ENCODE results near the gene TMEM183A. TPM values are rescaled to one million over a fixed set of nuclear protein-coding genes. Genes with fewer than 3 reads are reported as not detected.

Gene TMEM183A
- total and polyA plus RNA-seq, 4 donors, result 29.4 to 63.9 (median 51.7) TPM

DNA sequence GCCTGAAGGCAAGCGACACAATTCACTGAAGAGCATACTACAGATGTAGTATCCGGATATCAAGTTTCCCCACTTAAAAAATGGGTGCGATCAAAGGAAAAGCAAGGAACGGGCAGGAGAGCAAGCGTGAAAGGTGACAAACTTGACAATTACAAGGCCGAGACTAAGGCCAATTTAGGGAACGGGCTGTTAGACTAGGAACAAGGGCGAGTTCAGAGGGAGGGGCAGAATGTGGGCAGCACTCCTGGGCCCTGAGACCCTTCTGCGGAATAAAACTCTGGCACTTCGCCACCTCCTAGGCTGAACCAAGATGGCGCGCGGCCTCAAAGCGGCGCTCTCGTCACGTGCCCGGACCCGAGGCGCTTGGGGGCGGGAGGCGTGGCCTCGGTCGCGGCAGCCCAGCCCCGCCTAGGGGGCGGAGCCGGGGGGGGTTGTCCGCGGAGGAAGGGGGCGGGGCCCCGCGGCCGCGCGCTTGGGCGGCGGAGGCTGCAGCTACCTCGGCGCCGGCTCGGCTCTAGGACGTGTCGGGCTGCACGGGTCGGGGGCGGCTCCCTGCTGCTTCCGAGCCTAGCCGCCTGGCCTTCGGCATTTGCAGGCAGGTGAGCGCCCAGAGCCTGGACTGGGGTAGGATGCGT, 19.0 kb downstream of the TMEM183A start, which contains the start of gene PPFIA4:
PPFIA4 (plus strand) TSS at position 461 of the 635 bp plus-strand sequence. CDS start 12,518 bp downstream, outside the sequence.
- DNase-seq, result peak; percentile 89 to 93 (median 92)
- Histone ChIP-seq H3K4me1 (ENCODE audit: control insufficient read depth in 5 of 5, insufficient read depth in 5 of 5, low read length in 5 of 5) (peaks cover 0 to 32% (median 4%) of the 10 kb centered on the region in 5 donors), H3K9ac (ENCODE audit: insufficient read depth in 1 of 2, low read length in 2 of 2) (peak within 1 kb of the TSS in 1 of 2 donors; percentile 28), H3K27ac (ENCODE audit: low read depth in 1 of 2, low read length in 1 of 2) (peak within 1 kb of the TSS; percentile 50 to 77), H3K9me3 (ENCODE audit: control insufficient read depth in 4 of 4, insufficient read depth in 3 of 4, low read length in 3 of 4) (peaks cover 0 to 2% (median 0%) of the 10 kb centered on the region in 4 donors), H3K4me3 (peak within 1 kb of the TSS; percentile 51), H3K27me3 (ENCODE audit: control insufficient read depth in 3 of 3, insufficient read depth in 3 of 3, low read length in 2 of 3) (peaks cover 0 to 10% (median 0%) of the 10 kb centered on the region in 3 donors), H3K36me3 (ENCODE audit: control insufficient read depth in 4 of 4, insufficient read depth in 4 of 4, low read length in 4 of 4) (peaks cover 7 to 17% (median 11%) of the 10 kb centered on the region in 4 donors)
- TF ChIP-seq, protein P1, sequence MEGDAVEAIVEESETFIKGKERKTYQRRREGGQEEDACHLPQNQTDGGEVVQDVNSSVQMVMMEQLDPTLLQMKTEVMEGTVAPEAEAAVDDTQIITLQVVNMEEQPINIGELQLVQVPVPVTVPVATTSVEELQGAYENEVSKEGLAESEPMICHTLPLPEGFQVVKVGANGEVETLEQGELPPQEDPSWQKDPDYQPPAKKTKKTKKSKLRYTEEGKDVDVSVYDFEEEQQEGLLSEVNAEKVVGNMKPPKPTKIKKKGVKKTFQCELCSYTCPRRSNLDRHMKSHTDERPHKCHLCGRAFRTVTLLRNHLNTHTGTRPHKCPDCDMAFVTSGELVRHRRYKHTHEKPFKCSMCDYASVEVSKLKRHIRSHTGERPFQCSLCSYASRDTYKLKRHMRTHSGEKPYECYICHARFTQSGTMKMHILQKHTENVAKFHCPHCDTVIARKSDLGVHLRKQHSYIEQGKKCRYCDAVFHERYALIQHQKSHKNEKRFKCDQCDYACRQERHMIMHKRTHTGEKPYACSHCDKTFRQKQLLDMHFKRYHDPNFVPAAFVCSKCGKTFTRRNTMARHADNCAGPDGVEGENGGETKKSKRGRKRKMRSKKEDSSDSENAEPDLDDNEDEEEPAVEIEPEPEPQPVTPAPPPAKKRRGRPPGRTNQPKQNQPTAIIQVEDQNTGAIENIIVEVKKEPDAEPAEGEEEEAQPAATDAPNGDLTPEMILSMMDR (IDR thresholded peaks at IDR 0.05; ENCODE audit: control extremely low read depth, extremely low read depth), result no peak
- peak; percentile 96 for ATAC-seq (ENCODE audit: insufficient read depth, low FRiP score)
- WGBS, 2 donors, result 11 to 17% methylated on average over 38 to 52 of the region's 52 CpGs

DNA sequence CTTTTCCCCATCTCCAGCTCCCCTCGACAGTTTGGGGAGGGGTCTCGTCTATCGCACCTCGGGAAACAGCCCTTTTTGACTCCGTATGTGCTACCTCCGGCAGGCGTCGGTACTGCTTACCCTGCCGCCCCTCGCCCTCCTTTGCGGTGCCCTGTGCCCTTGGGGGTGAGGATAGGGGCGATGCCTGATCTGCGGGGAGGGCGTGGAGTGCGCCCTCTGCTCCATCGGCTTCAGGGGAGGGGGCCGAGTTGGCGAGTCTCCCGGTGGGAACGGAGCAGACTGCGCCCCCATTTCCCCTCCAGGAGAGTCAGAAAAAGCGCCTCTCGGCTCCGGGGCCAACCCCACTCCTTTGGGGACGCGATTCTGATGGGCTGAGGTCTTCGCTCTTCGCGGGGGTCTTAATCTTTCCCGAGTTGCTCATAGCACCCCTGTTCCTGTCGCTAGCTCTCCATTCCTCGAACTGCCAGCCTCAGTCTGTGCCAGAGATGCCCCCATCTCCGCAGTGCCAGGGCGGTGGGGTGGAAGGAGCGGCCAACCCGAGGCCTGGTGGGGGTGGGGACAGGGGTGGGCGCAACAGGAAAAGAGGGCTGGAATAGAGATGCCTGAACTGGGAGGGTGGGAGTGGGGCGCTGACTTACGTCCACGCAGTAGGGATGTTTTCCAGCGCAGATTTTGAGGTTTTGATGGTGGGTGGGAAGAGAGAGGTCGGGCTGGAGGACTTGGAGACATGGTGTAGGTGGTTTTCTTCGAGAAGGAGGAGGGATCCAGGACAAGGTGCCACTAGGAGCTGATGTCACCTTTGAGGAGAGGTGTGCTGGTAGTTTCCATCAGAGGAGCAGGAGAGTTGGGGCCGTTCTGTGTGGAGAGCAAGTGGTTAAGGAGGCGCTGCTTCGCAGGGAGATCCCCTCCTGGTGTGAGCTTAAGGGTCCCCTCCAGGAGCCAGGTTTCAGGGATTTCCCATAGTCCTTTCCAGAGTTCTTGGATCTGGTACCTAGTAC, 19.8 kb downstream of the TMEM183A start:
- H3K9ac ChIP-seq (ENCODE audit: insufficient read depth in 1 of 2, low read length in 2 of 2), result peak overlapping the region in 1 of 2 donors; percentile 28
- peaks cover 3 to 9% (median 7%) of the 10 kb centered on the region in 4 donors for H3K36me3 ChIP-seq (ENCODE audit: control insufficient read depth in 4 of 4, insufficient read depth in 4 of 4, low read length in 4 of 4)
- TF ChIP-seq, protein P1 (IDR thresholded peaks at IDR 0.05; ENCODE audit: control extremely low read depth, extremely low read depth), result no peak
- H3K27me3 ChIP-seq (ENCODE audit: control insufficient read depth in 3 of 3, insufficient read depth in 3 of 3, low read length in 2 of 3), result peaks cover 0 to 10% (median 0%) of the 10 kb centered on the region in 3 donors
- H3K4me3 ChIP-seq, result peak overlapping the region; percentile 51
- no peak for DNase-seq
- peaks cover 0 to 2% (median 0%) of the 10 kb centered on the region in 4 donors for H3K9me3 ChIP-seq (ENCODE audit: control insufficient read depth in 4 of 4, insufficient read depth in 3 of 4, low read length in 3 of 4)
- peaks cover 0 to 32% (median 4%) of the 10 kb centered on the region in 5 donors for H3K4me1 ChIP-seq (ENCODE audit: control insufficient read depth in 5 of 5, insufficient read depth in 5 of 5, low read length in 5 of 5)
- peak; percentile 9 for ATAC-seq (ENCODE audit: insufficient read depth, low FRiP score)
- peak overlapping the region in 1 of 2 donors; percentile 50 for H3K27ac ChIP-seq (ENCODE audit: low read depth in 1 of 2, low read length in 1 of 2)
- 11 to 12% methylated on average over 46 of the region's 46 CpGs for WGBS, 2 donors

DNA sequence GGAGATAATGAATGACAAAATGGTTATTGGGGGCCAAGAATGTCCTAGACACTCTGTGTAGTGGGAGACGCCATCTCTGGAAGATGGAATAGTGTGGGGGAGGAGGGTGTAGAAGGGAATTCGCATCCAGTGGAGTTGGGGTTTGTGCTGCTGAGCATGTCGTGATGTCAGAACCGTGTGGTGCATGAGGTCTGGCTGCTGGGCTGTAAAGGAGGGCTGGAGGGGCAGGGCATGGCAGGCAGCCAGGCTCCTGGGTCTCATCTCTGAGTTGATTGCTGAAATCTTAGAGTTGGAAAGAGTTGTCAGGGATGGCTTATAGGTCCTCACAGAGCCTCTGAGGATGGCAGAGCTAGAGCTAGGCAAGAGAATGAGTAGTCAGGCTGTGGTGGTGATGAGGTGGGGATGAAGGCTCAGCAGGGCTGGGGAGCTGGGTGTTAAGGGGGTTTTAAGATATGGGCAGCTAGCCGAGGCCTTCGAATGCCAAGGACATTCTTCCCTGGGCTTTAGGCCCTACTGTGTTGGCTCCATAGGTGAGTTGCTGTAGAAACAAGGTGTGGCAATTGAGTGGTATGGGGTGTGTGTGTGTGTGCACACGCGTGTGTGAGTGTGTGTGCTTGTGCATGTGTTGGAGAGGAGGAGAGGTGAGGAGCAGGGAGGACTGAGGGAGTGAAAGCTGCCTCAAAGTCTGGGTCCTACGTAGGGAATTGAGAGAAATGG, 21.1 kb downstream of the TMEM183A start:
- Histone ChIP-seq H3K9ac (ENCODE audit: insufficient read depth in 1 of 2, low read length in 2 of 2) (no peak overlapping the region), H3K9me3 (ENCODE audit: control insufficient read depth in 4 of 4, insufficient read depth in 3 of 4, low read length in 3 of 4) (peaks cover 0 to 2% (median 0%) of the 10 kb centered on the region in 4 donors), H3K36me3 (ENCODE audit: control insufficient read depth in 4 of 4, insufficient read depth in 4 of 4, low read length in 4 of 4) (peaks cover 0 to 5% (median 4%) of the 10 kb centered on the region in 4 donors), H3K27ac (ENCODE audit: low read depth in 1 of 2, low read length in 1 of 2) (peak overlapping the region in 1 of 2 donors; percentile 28), H3K4me1 (ENCODE audit: control insufficient read depth in 5 of 5, insufficient read depth in 5 of 5, low read length in 5 of 5) (peaks cover 0 to 32% (median 4%) of the 10 kb centered on the region in 5 donors), H3K4me3 (no peak overlapping the region), H3K27me3 (ENCODE audit: control insufficient read depth in 3 of 3, insufficient read depth in 3 of 3, low read length in 2 of 3) (peaks cover 0 to 10% (median 0%) of the 10 kb centered on the region in 3 donors)
- WGBS, 2 donors, result 88 to 94% methylated on average over 9 of the region's 9 CpGs
- ATAC-seq (ENCODE audit: insufficient read depth, low FRiP score), result no peak
- no peak for DNase-seq
- TF ChIP-seq, protein P1 (IDR thresholded peaks at IDR 0.05; ENCODE audit: control extremely low read depth, extremely low read depth), result no peak
